Parathyroid adenoma (tissue), 2 donors: ENCODE results near the gene ANGPT4.

ENCODE experiments used
- H2AFZ ChIP-seq: fragments of 300-600 bp; sonication (generic); one replicate; pipeline ENCODE4 v1.7.0; 2017; ENCODE audit warnings: antibody characterized with exemption, mild to moderate bottlenecking
- H3K27ac ChIP-seq: fragments of 300-600 bp; sonication (generic); one replicate; pipeline ENCODE4 v1.7.0; 2017
- H3K27me3 ChIP-seq: fragments of 300-600 bp; sonication (generic); one replicate; pipeline ENCODE4 v1.7.0; 2017; ENCODE audit warnings: low read length; ENCODE audit not compliant: control insufficient read depth, insufficient read depth
- H3K36me3 ChIP-seq: fragments of 300-600 bp; sonication (generic); one replicate; pipeline ENCODE4 v1.7.0; 2017; ENCODE audit warnings: low read length; ENCODE audit not compliant: control insufficient read depth, insufficient read depth
- H3K4me1 ChIP-seq: fragments of 300-600 bp; sonication (generic); one replicate; pipeline ENCODE4 v1.7.0; 2017; ENCODE audit warnings: control low read depth
- H3K4me2 ChIP-seq: fragments of 300-600 bp; sonication (generic); one replicate; pipeline ENCODE4 v1.7.0; 2017; ENCODE audit warnings: low read length
- H3K4me3 ChIP-seq: fragments of 300-600 bp; sonication (generic); one replicate; pipeline ENCODE4 v1.7.0; 2017; ENCODE audit warnings: low read depth, low read length
- H3K79me2 ChIP-seq: fragments of 300-600 bp; sonication (generic); one replicate; pipeline ENCODE4 v1.7.0; 2017; ENCODE audit warnings: control low read depth
- H3K9ac ChIP-seq: fragments of 300-600 bp; sonication (generic); one replicate; pipeline ENCODE4 v1.7.0; 2017; ENCODE audit warnings: mild to moderate bottlenecking
- H3K9me3 ChIP-seq: fragments of 300-600 bp; sonication (generic); one replicate; pipeline ENCODE4 v1.7.0; 2017; ENCODE audit warnings: low read length; ENCODE audit not compliant: control insufficient read depth
- TF ChIP-seq, protein P1 (sequence below): fragments of 300-600 bp; sonication (generic); IDR thresholded peaks from one replicate; pipeline ENCODE4 v1.7.0; 2017; ENCODE audit warnings: antibody characterized with exemption, mild to moderate bottlenecking
- donor health status: primary hyperparathyroidism.

Gene ANGPT4

DNA sequence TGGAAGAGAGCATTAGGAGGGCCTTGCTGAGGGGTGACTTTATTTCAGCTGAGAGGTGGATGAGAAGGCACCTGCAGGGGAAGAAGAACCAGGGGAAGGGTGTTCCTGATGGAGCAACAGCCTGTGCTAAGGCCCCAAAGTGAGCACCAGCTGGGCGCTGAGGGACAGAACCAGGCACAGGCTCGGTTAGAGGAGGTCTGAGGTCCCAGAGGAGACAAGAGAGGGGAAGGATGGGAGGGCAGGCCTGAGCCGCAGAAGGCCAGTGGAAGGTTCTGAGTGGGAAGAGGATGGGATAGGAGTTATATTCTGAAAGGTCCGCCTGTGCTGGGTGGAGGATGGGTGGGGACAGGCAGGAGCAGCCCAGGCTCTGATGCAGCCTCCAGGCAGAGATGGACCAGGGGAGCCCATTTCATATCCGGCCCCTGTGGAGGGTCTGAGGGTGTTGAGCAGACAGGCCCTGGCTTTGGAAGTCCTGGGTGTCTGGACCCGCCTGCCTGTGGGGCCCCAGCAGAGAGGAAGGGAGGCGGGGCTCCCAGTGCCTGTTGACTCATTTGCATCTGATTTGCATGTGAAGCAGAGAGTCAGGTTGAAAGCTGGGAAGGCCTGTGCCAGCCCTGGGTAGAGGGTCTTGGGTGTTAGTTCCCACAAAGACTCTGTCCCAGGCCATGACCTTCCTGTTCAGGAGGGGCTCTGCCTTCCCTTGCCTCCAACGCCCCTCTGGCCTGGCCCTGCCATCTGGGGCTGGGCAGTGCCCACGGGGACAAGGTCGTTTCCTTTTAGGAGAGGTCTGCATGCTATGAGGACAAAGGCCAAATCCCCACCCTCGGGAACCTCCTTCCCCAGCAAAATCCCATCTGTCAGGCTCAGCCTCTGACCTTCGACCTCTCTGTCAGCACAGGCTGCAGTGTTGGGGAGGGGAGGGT is 93.2 kb downstream of the ANGPT4 start:
- no peak overlapping the region for H3K9ac ChIP-seq
- no peak overlapping the region for H3K4me3 ChIP-seq
- H2AFZ ChIP-seq, result no peak overlapping the region
- no peaks in the 10 kb centered on the region for H3K27me3 ChIP-seq
- H3K36me3 ChIP-seq, result no peaks in the 10 kb centered on the region
- peaks cover 17% of the 10 kb centered on the region for H3K4me1 ChIP-seq
- no peaks in the 10 kb centered on the region for H3K9me3 ChIP-seq
- H3K79me2 ChIP-seq, result no peaks in the 10 kb centered on the region
- no peak overlapping the region for H3K4me2 ChIP-seq
- no peak overlapping the region for H3K27ac ChIP-seq
- TF ChIP-seq, protein P1, sequence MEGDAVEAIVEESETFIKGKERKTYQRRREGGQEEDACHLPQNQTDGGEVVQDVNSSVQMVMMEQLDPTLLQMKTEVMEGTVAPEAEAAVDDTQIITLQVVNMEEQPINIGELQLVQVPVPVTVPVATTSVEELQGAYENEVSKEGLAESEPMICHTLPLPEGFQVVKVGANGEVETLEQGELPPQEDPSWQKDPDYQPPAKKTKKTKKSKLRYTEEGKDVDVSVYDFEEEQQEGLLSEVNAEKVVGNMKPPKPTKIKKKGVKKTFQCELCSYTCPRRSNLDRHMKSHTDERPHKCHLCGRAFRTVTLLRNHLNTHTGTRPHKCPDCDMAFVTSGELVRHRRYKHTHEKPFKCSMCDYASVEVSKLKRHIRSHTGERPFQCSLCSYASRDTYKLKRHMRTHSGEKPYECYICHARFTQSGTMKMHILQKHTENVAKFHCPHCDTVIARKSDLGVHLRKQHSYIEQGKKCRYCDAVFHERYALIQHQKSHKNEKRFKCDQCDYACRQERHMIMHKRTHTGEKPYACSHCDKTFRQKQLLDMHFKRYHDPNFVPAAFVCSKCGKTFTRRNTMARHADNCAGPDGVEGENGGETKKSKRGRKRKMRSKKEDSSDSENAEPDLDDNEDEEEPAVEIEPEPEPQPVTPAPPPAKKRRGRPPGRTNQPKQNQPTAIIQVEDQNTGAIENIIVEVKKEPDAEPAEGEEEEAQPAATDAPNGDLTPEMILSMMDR, result no peak

DNA sequence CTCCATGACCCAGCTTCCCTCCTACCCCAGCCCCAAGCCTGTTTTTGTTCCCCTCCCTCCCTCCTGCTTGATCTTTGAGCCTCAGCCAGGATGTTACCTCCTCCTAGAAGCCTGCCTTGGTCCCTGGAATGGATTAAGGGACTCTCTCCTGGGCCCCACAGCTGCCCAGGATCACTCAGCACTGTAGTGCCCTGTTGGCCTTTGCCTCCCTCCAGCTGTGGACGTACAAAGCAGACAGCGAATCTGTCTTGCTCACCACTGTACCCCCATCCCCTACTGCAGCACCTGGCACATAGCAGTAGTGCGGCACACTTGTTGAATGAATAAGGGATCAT is 94.4 kb downstream of the ANGPT4 start:
- Histone ChIP-seq H3K4me3 (no peak overlapping the region), H3K27ac (peak overlapping the region; percentile 52), H2AFZ (peak overlapping the region; percentile 68), H3K4me2 (no peak overlapping the region), H3K27me3 (no peaks in the 10 kb centered on the region), H3K4me1 (peaks cover 11% of the 10 kb centered on the region), H3K36me3 (no peaks in the 10 kb centered on the region), H3K9me3 (no peaks in the 10 kb centered on the region), H3K79me2 (no peaks in the 10 kb centered on the region), H3K9ac (no peak overlapping the region)
- TF ChIP-seq, protein P1, result no peak

DNA sequence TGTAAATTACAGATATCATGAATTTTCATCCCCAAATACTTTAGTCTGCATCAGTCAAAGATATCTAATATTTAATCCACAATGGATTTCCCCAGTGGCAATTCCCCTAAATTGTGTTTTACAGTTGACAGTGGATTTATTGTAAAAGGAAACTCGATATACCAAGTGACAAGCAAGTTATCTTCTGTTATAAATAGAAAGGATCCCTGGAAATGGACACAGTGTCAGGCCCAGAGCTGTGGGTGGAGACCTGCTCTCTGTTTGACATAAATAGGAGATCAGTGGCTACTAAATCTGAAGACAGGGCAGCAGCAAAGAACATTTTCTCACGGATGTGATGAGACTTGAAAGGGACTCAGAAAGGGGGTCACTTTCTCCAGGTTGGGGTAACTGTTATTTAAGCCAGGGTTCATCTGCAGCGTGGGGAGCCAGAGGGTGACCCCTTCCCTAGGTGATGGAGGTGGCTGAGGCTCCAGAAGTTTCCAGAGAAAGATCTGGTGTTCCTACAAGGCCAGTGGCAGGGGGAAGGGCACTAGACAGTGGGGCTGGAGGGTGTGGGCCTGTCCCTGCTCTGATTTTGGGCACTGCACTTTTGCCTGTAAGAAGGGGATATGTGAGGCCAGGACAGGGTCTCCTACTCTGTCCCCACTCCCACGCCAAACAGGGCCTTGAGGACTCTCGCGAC is 94.9 kb downstream of the ANGPT4 start:
- Histone ChIP-seq H3K36me3 (no peaks in the 10 kb centered on the region), H3K9me3 (no peaks in the 10 kb centered on the region), H3K4me3 (no peak overlapping the region), H3K9ac (no peak overlapping the region), H3K79me2 (no peaks in the 10 kb centered on the region), H3K4me2 (peak overlapping the region; percentile 15), H2AFZ (peak overlapping the region; percentile 68), H3K4me1 (peaks cover 11% of the 10 kb centered on the region), H3K27me3 (no peaks in the 10 kb centered on the region), H3K27ac (peak overlapping the region; percentile 52)
- TF ChIP-seq, protein P1, result no peak

DNA sequence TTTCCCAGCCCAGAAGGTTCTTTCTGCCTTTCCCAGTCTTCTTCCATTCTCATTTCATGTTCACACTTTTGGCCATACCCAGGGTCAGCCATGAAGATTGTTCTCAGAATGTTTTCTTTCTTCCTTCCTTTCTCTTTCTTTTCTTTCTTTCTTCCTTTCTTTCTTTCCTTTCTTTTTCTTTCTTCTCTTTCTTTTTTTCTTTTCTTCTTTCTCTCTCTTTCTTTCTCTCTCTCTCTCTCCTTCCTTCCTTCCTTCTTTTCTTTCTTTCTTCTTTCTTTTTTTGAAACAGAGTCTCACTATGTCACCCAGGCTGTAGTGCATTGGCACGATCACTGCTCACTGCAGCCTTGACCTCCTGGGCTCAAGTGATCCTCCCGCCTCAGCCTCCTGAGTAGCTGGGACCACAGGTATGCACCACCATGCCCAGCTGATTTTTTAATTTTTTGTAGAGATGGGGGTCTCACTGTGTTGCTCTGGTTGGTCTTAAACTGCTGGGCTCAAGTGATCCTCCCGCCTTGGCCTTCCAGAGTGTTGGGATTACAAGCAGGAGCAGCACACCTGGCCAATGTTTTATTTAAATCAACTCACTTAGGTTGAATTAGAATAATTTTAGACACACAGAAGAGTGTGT is 95.7 kb downstream of the ANGPT4 start:
- H3K9me3 ChIP-seq, result no peaks in the 10 kb centered on the region
- H3K9ac ChIP-seq, result no peak overlapping the region
- TF ChIP-seq, protein P1, result no peak
- H3K36me3 ChIP-seq, result no peaks in the 10 kb centered on the region
- no peak overlapping the region for H3K4me2 ChIP-seq
- H3K4me3 ChIP-seq, result no peak overlapping the region
- peaks cover 11% of the 10 kb centered on the region for H3K4me1 ChIP-seq
- H2AFZ ChIP-seq, result peak overlapping the region; percentile 68
- no peaks in the 10 kb centered on the region for H3K27me3 ChIP-seq
- H3K79me2 ChIP-seq, result no peaks in the 10 kb centered on the region
- H3K27ac ChIP-seq, result peak overlapping the region; percentile 52
